Panc1 (cell line): ENCODE results near the gene POLR2B. TPM values are rescaled to one million over a fixed set of nuclear protein-coding genes. Genes with fewer than 3 reads are reported as not detected.

Source experiments
- ATAC-seq: fragments of 200-7000 bp; cut with Tn5 transposase; 2 replicates; pipeline ENCODE4 v1.9.1; 2020; ENCODE audit warnings: mild to moderate bottlenecking, moderate library complexity
- BruUV-seq: library from RNA; stranded (reverse); fragments of 400-500 nt; replicated peaks from 2 replicates; lab custom pipeline; 2021; lab: Mats Ljungman, UMichigan
- CTCF ChIA-PET: fragments of 300-600 bp; sonication (Branson Sonifier 250); formaldehyde crosslinking; loops from one replicate; lab custom pipeline; 2022; ENCODE audit warnings: antibody characterized with exemption; lab: Charles Lee
- POLR2A ChIA-PET: fragments of 300-600 bp; sonication (Branson Sonifier 250); formaldehyde crosslinking; loops from one replicate; lab custom pipeline; 2022; ENCODE audit warnings: antibody characterized with exemption; lab: Charles Lee
- DNase-seq: peaks from one replicate; pipeline ENCODE4 v3.0.0-alpha.2; 2010; ENCODE audit warnings: low read depth, low spot score
- H3K27ac ChIP-seq: 2 replicates; pipeline ENCODE4 v1.5.1; 2011; ENCODE audit warnings: mild to moderate bottlenecking, low read length, inconsistent platforms
- H3K27me3 ChIP-seq: fragments of 200-500 bp; sonication (Bioruptor generic); 2 replicates; pipeline ENCODE4 v1.6.0; 2014; ENCODE audit warnings: low read length, inconsistent platforms; ENCODE audit not compliant: control insufficient read depth, insufficient read depth
- H3K36me3 ChIP-seq: fragments of 200-500 bp; sonication (Bioruptor generic); 2 replicates; pipeline ENCODE4 v1.5.1; 2014; ENCODE audit warnings: inconsistent platforms, mild to moderate bottlenecking, low read length, moderate library complexity; ENCODE audit not compliant: control insufficient read depth, insufficient read depth
- H3K4me1 ChIP-seq: 2 replicates; pipeline ENCODE4 v1.5.1; 2011; ENCODE audit warnings: inconsistent platforms, mild to moderate bottlenecking, low read length, moderate library complexity; ENCODE audit not compliant: control insufficient read depth, insufficient read depth
- H3K4me3 ChIP-seq, 2 experiments: 2 replicates each; pipeline ENCODE4 v1.5.1; 2011 to 2012; ENCODE audit warnings: low read depth in 2 of 2, low read length in 2 of 2, mild to moderate bottlenecking in 2 of 2, inconsistent platforms in 1 of 2, moderate library complexity in 1 of 2
- H3K9me3 ChIP-seq: fragments of 200-500 bp; sonication (Bioruptor generic); 2 replicates; pipeline ENCODE4 v1.5.1; 2014; ENCODE audit warnings: low read depth, mild to moderate bottlenecking, inconsistent platforms, low read length, moderate library complexity; ENCODE audit not compliant: control insufficient read depth, insufficient read depth
- CTCF ChIP-seq: fragments of 450-650 bp; IDR thresholded peaks from 2 replicates; pipeline ENCODE4 v1.5.1; 2017; ENCODE audit warnings: mild to moderate bottlenecking
- POLR2AphosphoS5 ChIP-seq: IDR thresholded peaks from 2 replicates; pipeline ENCODE4 v1.6.1; 2012; ENCODE audit warnings: mild to moderate bottlenecking, low read depth, low read length, moderate library complexity
- REST ChIP-seq, 2 experiments: IDR thresholded peaks; 2 replicates each; pipeline ENCODE4 v1.6.1; 2011 to 2012; ENCODE audit warnings: low read depth in 2 of 2, control low read depth in 1 of 2, low read length in 1 of 2, mild to moderate bottlenecking in 1 of 2, moderate library complexity in 1 of 2; ENCODE audit not compliant: insufficient read depth in 1 of 2
- SIN3A ChIP-seq: IDR thresholded peaks from 2 replicates; pipeline ENCODE4 v1.6.1; 2012; ENCODE audit warnings: low read depth, mild to moderate bottlenecking, low read length, moderate library complexity, borderline replicate concordance; ENCODE audit not compliant: insufficient read depth
- TCF7L2 ChIP-seq: IDR thresholded peaks from 2 replicates; pipeline ENCODE4 v1.6.1; 2011; ENCODE audit warnings: mild to moderate bottlenecking, low read depth, low read length, inconsistent platforms
- in situ Hi-C: cut with HindIII; loops from 2 replicates; pipeline ENCODE4 v1.10.0; 2016; ENCODE audit warnings: low sequenced_read_pairs, low pct_unique_long_range_greater_than_20kb
- intact Hi-C: fragments of 100-400 bp; cut with micrococcal nuclease; formaldehyde crosslinking; loops from one replicate; pipeline ENCODE4 v1.10.0; 2022; ENCODE audit not compliant: unreplicated experiment
- total RNA-seq: library from RNA; stranded (reverse); gene quantifications from one replicate; pipeline ENCODE4 v1.2.1, GENCODE V29; 2021; ENCODE audit not compliant: unreplicated experiment

POLR2B gene
- total RNA-seq, 1 experiment from 2014 or later = 84.1 TPM

GRCh38 chr4:57043347-57044251, 64.9 kb downstream of the POLR2B start:
- Histone ChIP-seq H3K4me3 (no peak overlapping the region), H3K4me1 (no peaks in the 10 kb centered on the region), H3K27ac (no peak overlapping the region), H3K36me3 (no peaks in the 10 kb centered on the region), H3K9me3 (no peaks in the 10 kb centered on the region), H3K27me3 (no peaks in the 10 kb centered on the region)
- in situ Hi-C loops = no loop called here
- ChIA-PET POLR2A (no interaction called here), CTCF (no interaction called here)
- intact Hi-C loops = loop anchor here (10.0 kb wide), 1 partner anchor 101 kb away; no protein-coding TSS in a partner anchor
- no peak for TF ChIP-seq REST (IDR thresholded peaks at IDR 0.05; ENCODE audit: insufficient read depth in 1 of 2, low read depth in 2 of 2, low read length in 1 of 2)
- TF ChIP-seq CTCF = no peak
- TF ChIP-seq SIN3A = no peak
- TF ChIP-seq POLR2AphosphoS5 = no peak
- TF ChIP-seq TCF7L2 = no peak
- ATAC-seq (no peak), DNase-seq (no peak)
- BruUV-seq = no TSS peak

DNA sequence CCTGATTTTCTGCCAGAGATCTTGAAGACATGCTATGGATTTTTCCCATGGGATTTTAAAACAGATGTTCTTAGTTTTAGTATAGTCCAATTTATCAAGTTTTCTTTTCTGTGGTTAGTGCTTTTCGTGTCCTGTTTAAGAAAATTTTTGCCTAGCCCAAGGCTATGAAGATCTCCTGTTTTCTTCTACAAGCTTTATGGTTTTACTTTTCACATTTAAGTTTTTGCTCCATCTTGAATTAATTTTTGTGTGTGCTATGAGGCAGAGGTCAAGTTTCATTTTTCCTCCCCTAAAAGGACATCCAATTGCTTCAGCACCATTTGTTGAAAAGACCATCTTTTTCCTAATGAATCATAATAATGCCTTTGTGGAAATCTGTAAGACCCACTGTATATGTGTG, 65.6 kb downstream of the POLR2B start:
- CTCF ChIA-PET = no interaction called here
- in situ Hi-C loops = no loop called here
- H3K9me3 ChIP-seq = no peaks in the 10 kb centered on the region
- DNase-seq (no peak), ATAC-seq (no peak)
- H3K27ac ChIP-seq = no peak overlapping the region
- no TSS peak for BruUV-seq
- no peaks in the 10 kb centered on the region; the same call in 1 of the 2 replicates for H3K27me3 ChIP-seq
- no peaks in the 10 kb centered on the region for H3K4me1 ChIP-seq
- no peak for TF ChIP-seq POLR2AphosphoS5
- no peak for TF ChIP-seq SIN3A
- no peak for TF ChIP-seq CTCF
- TF ChIP-seq REST (IDR thresholded peaks at IDR 0.05; ENCODE audit: insufficient read depth in 1 of 2, low read depth in 2 of 2, low read length in 1 of 2) = no peak
- no peak for TF ChIP-seq TCF7L2
- no peak overlapping the region for H3K4me3 ChIP-seq
- POLR2A ChIA-PET = no interaction called here
- H3K36me3 ChIP-seq = no peaks in the 10 kb centered on the region
- intact Hi-C loops = loop anchor here (10.0 kb wide), 1 partner anchor 101 kb away; no protein-coding TSS in a partner anchor
